NCI-H1105 treated with DMSO at 0.1 percent for 48 hours (cell line): ENCODE measurements around the gene CNOT6L.
A peak's percentile ranks its signal among the peaks of the same experiment; 100 is the strongest.

ENCODE experiments used
- DNase-seq: peaks from one replicate; lab custom pipeline; 2025; lab: John Stamatoyannopoulos, UW

CNOT6L gene

GRCh38 chr4:77820649-77821561 is 1.7 kb upstream of the CNOT6L start:
- DNase-seq: peak; percentile 29

GRCh38 chr4:77819843-77820648 is 878 bp upstream of the CNOT6L start:
- DNase-seq: peak; percentile 78

- DNase-seq: no peak
Measured at GRCh38 chr4:77819404-77819842, 255 bp upstream of the CNOT6L start.

- DNase-seq: peak; percentile 65
Measured at GRCh38 chr4:77818073-77818601, 1.0 kb downstream of the CNOT6L start.

DNA sequence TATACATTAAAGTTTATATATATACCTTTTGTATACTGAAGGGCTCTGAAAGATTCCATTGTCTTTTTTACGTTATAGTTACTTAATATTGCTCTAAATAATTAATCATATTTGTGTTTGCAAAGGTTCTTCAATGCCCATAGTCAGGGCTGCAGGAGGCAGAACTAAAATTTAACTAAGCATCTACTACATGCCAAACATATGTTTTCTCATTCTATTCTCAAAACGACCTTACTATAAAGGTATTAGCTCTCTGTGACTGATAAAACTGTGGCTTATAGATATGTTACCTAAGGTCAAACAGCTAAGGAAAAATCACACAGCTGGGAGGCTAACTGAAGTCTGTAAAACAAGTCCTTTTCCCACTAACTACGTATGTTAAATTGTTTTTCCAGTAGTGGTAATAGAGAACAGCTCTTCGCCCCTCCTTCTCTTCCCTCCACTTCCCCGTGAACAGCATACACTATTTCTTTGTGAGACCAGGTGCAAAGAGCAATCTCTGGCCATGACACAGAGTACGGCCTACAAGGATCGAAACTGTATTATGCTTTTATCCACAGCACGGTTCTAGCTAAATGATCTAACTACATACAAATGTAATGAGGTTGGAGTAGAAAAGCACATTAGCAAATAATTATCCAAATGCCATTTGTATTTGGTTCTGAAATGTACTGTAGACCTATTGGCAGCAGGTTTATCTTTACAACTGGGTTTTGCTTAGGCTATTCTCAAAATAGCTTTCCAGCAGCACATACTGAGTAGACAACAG is 1.7 kb downstream of the CNOT6L start:
- DNase-seq: peak; percentile 19

DNA sequence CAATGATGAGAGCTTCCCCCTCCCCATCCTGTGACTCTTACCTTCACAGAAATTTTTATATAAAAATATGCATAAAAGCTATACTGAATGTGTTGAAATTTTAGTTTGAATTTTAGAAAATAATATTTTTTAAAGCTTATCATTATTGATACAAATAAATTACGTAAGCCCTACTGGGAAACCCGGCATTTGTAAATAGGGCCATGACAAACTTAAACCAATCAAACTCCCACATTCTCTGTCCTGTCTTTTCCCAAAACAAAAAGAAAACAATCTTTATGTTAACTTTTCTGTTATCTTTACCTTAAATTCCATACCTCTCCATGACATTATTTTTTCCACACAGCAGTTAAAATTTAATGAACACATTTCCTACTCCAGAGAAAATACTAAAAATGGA is 2.6 kb downstream of the CNOT6L start:
- no peak for DNase-seq

DNA sequence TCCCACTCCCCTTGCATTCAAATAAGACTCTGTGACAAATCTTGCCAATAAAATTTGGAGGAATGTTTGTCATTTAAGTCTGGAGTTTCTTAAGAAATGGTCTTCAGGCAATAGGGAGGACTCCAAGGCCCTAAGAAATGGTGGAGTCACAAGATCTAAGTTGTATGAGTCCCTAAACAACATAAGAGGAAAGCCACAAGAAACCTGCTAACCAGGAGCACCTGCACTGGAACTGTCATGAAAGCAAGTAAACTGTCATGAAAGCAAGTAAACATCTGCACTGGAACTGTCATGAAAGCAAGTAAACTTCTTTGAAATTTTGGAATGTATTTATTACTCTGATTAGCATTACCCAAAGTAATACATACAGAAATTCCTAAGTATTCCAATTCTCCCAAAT is 3.5 kb downstream of the CNOT6L start:
- DNase-seq: no peak

DNA sequence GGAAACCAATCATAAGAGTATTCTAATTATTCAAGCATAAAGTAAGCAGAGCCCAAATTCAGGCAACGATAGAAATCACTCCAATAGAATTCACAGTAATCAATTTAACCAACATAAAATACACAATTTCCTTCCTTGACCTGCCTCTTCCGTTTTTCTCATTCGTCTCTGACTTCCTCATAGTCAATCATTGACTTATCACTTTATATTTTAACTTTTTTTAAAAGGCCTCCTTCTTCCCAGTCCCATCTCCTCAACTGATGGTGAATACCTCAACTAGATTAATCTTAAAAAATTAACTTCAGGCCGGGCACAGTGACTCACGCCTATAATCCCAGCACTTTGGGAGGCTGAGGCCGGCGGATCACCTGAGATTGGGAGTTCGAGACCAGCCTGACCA is 13.3 kb downstream of the CNOT6L start:
- DNase-seq: no peak

DNA sequence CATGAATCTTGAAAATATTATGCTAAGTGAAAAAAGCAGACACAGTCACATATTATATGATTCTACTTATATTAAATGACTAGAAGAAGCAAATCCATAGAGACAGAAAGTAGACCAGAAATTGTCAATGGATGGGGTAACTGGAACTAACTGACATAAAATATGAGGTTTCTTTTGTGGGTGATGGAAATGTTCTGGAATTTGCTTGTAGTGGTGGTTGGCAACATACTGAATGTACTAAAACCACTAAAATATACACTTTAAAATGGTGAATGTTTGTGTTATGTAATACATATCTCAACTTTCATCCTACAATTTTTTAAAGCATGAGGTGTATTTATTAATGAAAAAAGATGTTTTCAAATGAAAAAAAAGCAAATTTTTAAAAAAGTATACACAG is 14.7 kb downstream of the CNOT6L start:
- no peak for DNase-seq

- no peak for DNase-seq
Measured at GRCh38 chr4:77802402-77802801, 16.8 kb downstream of the CNOT6L start.

DNA sequence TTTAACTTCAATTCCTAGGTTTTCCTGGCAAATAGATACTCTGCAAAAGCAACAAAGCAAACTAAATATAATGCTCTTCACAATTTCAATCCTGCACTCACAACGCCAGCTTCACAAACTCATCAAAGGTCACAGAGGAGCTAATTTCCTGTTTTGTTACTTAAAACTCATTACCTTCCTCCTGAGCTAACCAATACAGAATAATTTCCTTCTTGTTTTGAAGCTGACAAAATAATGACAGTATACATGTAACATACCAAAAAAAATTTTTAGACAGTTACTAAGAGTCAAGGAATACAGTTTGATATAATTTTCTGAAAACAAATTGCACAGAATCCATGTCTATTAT is 17.9 kb downstream of the CNOT6L start:
- DNase-seq: no peak

- no peak for DNase-seq
Measured at GRCh38 chr4:77800483-77801259, 18.5 kb downstream of the CNOT6L start.

DNA sequence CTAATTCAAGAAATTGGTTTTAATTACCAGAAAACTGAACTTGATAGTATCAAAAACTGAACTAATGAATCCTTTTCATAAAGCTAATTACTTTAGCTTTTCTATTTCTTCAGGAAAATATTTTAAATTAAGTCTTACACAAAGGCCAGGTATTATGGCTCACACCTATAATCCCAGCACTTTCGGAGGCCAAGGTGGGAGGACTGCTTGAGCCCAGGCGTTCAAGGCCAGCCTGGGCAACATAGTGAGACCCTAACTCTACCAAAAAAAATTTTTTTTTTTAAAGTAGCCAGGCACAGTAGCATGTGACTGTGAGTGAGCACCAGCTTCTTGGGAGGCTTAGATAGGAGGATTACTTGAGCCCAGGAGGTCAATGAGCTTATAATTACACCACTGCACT is 19.1 kb downstream of the CNOT6L start:
- no peak for DNase-seq

GRCh38 chr4:77798385-77798784 is 20.8 kb downstream of the CNOT6L start:
- no peak for DNase-seq

DNA sequence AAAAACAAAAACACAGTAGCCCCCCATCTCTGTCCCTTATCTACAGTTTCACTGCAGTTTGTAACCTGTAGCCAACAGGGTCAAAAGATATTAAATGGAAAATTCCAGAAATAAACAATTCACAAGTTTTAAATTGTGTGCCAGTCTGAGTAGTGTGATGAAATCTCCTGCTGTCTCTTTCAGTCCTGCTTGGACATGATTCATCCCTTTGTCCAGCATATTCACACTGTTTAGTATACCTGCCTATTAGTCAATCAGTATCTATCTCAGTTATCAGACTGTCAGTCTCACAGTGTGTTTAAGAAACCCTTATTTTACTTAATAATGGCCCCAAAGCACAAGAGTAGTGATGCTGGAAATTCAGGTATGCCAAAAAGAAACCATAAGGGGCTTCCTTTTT is 21.9 kb downstream of the CNOT6L start:
- DNase-seq: no peak

- DNase-seq: no peak
Measured at GRCh38 chr4:77795326-77795725, 23.8 kb downstream of the CNOT6L start.

DNA sequence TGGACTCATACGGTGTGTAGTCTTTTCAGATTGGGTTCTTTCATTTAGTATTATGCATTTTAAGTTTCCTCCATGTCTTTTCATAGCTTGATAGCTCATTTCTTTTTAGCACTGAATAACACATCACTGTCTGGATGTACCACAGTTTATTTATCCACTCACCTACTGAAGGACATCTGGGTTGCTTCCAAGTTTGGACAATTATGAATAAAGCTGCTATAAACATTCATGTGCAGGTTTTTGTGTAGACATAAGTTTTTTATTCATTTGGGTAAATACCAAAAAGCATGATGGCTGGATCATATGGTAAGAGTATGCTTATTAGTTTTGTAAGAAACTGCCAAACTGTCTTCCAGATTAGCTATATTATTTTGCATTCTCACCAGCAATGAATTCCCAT is 29.0 kb downstream of the CNOT6L start:
- DNase-seq: peak; percentile 25

DNA sequence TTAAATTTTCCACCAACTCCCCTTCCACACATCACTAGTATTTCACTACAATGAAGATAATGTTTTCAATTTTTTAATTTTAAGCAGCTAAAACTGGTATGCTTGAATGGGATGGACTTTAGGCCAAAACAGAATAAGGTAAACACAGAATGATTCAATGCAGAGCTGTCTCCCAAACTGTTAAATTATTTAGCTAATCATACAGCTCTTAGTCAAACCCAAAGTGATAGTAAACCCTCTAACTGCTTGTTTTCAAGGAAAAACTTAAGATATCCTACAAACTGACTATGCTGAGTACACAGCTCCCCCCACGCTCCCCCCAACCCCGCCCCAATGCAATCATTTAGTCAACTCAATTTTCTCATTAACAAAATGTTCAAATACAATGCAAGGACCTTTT is 30.2 kb downstream of the CNOT6L start:
- DNase-seq: no peak

GRCh38 chr4:77787969-77788368 is 31.2 kb downstream of the CNOT6L start:
- DNase-seq: no peak

GRCh38 chr4:77785669-77786068 is 33.5 kb downstream of the CNOT6L start:
- no peak for DNase-seq

DNA sequence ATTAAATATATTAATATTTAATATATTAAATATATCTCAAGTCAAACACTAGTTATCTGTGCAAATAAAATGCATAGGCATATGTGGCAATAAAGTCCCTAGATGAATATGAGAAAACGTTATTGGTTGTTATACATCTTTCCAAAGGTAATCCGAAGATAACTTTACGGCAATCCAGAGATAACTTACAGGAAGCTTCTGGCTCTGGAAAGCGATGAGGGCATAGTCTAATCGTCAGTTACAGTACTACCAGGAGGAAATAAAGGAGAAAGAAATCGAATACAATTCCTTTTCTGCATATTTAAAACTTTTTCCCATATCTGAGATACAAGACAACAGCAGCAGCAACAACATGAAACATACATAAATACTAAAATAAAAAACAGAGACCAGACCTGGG is 35.3 kb downstream of the CNOT6L start:
- no peak for DNase-seq
